Immature natural killer cell (primary cell): ENCODE results near the gene OR2M4. TPM values are rescaled to one million over a fixed set of nuclear protein-coding genes. Genes with fewer than 3 reads are reported as not detected.
"Not testable (repeated sequence)": the region's sequence is repeated elsewhere in the genome, so short reads cannot be mapped to it uniquely, and the experiment has no call there.

Experiments used
- DNase-seq, 3 donors: peaks; one replicate each; pipeline ENCODE4 v3.0.0; 2022; ENCODE audit warnings: mixed read lengths in 1 of 3
- H3K27ac Mint-ChIP-seq, 6 donors: one replicate each; pipeline ENCODE4 v1.8.0; 2020; ENCODE audit warnings: mixed read lengths in 6 of 6, mild to moderate bottlenecking in 5 of 6, inconsistent platforms in 4 of 6, moderate library complexity in 3 of 6
- H3K27me3 Mint-ChIP-seq, 3 donors: one replicate each; pipeline ENCODE4 v1.8.0; 2020 to 2021; ENCODE audit warnings: low read depth in 3 of 3, mild to moderate bottlenecking in 3 of 3, mixed read lengths in 3 of 3, moderate library complexity in 3 of 3, inconsistent platforms in 1 of 3
- H3K36me3 Mint-ChIP-seq, 3 donors: one replicate each; pipeline ENCODE4 v1.8.0; 2020; ENCODE audit warnings: mixed read lengths in 3 of 3, inconsistent platforms in 2 of 3, mild to moderate bottlenecking in 2 of 3
- H3K4me1 Mint-ChIP-seq, 2 donors: one replicate each; pipeline ENCODE4 v1.8.0; 2020; ENCODE audit warnings: inconsistent platforms in 2 of 2, mild to moderate bottlenecking in 2 of 2, mixed read lengths in 2 of 2, moderate library complexity in 1 of 2
- H3K4me3 Mint-ChIP-seq, 5 donors: one replicate each; pipeline ENCODE4 v1.8.0; 2020; ENCODE audit warnings: mild to moderate bottlenecking in 5 of 5, mixed read lengths in 5 of 5, inconsistent platforms in 3 of 5, moderate library complexity in 3 of 5
- H3K9me3 Mint-ChIP-seq, 6 donors: one replicate each; pipeline ENCODE4 v1.8.0; 2020; ENCODE audit warnings: mild to moderate bottlenecking in 6 of 6, mixed read lengths in 6 of 6, inconsistent platforms in 4 of 6, moderate library complexity in 3 of 6
- polyA plus RNA-seq, 3 donors: library from polyadenylated mRNA; unstranded; fragments of 300-500 nt; fragmentation: Illumina TruSeq; gene quantifications; one replicate each; pipeline ENCODE4 v1.2.3, GENCODE V29; 2021

The OR2M4 gene
- polyA plus RNA-seq = not detected

GRCh38 chr1:248231117-248231516, at the start of gene OR2M4:
TSS of gene OR2M4 (plus strand) at chr1:248231417. CDS start at chr1:248238929, 7,512 bp downstream.
- DNase-seq = no peak
- no peaks in the 10 kb centered on the region for H3K27me3 Mint-ChIP-seq
- no peaks in the 10 kb centered on the region for H3K4me1 Mint-ChIP-seq
- H3K9me3 Mint-ChIP-seq = peaks cover 3 to 16% (median 11%) of the 10 kb centered on the region in 6 donors
- H3K27ac Mint-ChIP-seq = no peak within 1 kb of the TSS
- no peaks in the 10 kb centered on the region for H3K36me3 Mint-ChIP-seq
- no peak within 1 kb of the TSS for H3K4me3 Mint-ChIP-seq

GRCh38 chr1:248183996-248184395, 47.2 kb upstream of the OR2M4 start:
- no peak for DNase-seq
- H3K4me1 Mint-ChIP-seq = no peaks in the 10 kb centered on the region
- H3K27ac Mint-ChIP-seq = no peak overlapping the region
- H3K9me3 Mint-ChIP-seq = peaks cover 2 to 34% (median 7%) of the 10 kb centered on the region in 6 donors
- H3K36me3 Mint-ChIP-seq = no peaks in the 10 kb centered on the region
- H3K27me3 Mint-ChIP-seq = peaks cover 0 to 3% (median 2%) of the 10 kb centered on the region in 3 donors
- H3K4me3 Mint-ChIP-seq = no peak overlapping the region

DNA sequence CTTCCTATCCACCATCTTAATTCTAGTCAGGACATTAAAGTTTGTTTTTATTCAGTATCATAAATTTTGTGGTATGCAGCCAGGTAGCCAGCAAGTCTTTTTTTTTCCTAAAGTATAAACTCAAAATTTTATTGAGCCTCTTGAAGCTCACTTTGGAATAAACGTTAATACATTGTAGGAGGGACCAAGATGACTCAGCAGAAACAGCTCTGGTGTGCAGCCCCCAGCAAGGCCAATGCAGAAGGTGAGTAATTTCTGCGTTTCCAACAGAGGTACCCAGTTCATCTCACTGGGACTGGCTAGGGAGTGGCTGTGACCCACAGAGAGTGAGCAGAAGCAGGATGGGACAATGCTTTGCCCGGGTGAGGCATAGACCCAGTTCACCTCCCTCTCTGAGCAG, 43.9 kb upstream of the OR2M4 start:
- no peak for DNase-seq
- no peak overlapping the region for H3K27ac Mint-ChIP-seq
- H3K27me3 Mint-ChIP-seq = peaks cover 0 to 2% (median 0%) of the 10 kb centered on the region in 3 donors

GRCh38 chr1:248189026-248189425, 42.2 kb upstream of the OR2M4 start:
- Mint-ChIP-seq H3K9me3 (peaks cover 0 to 51% (median 14%) of the 10 kb centered on the region in 6 donors), H3K27ac (no peak overlapping the region), H3K36me3 (no peaks in the 10 kb centered on the region), H3K27me3 (peaks cover 0 to 2% (median 0%) of the 10 kb centered on the region in 3 donors), H3K4me3 (no peak overlapping the region), H3K4me1 (no peaks in the 10 kb centered on the region)
- no peak for DNase-seq

More for the DNA sequence above, 43.9 kb upstream of the OR2M4 start:
- no peaks in the 10 kb centered on the region for H3K4me1 Mint-ChIP-seq
- no peaks in the 10 kb centered on the region for H3K36me3 Mint-ChIP-seq
- peaks cover 0 to 48% (median 10%) of the 10 kb centered on the region in 6 donors for H3K9me3 Mint-ChIP-seq
- H3K4me3 Mint-ChIP-seq = no peak overlapping the region

DNA sequence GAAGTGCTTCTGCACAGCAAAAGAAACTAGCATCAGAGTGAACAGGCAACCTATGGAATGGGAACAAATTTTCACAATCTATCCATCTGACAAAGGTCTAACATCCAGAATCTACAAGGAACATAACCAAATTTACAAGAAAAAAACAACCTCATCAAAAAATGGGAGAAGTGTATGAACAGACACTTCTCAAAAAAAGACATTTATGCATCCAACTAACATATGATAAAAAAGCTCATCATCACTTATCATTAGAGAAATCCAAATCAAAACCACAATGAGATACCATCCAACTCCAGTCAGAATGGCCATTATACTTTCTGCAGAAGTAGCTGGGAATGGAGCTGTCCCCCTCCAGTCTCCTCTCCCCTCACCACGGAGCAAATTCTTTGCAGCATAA, 37.1 kb upstream of the OR2M4 start:
- Mint-ChIP-seq H3K36me3 (no peaks in the 10 kb centered on the region), H3K4me3 (no peak overlapping the region)

GRCh38 chr1:248196965-248197364, 34.3 kb upstream of the OR2M4 start, which contains the start of gene OR2M3:
TSS of gene OR2M3 (plus strand) at chr1:248197265. CDS start at chr1:248203068, 5,803 bp downstream.
- no peaks in the 10 kb centered on the region for H3K4me1 Mint-ChIP-seq
- DNase-seq = no peak
- H3K36me3 Mint-ChIP-seq = no peaks in the 10 kb centered on the region
- no peak within 1 kb of the TSS for H3K27ac Mint-ChIP-seq
- no peak within 1 kb of the TSS for H3K4me3 Mint-ChIP-seq
- no peaks in the 10 kb centered on the region for H3K27me3 Mint-ChIP-seq
- peaks cover 2 to 9% (median 7%) of the 10 kb centered on the region in 6 donors for H3K9me3 Mint-ChIP-seq

More for the DNA sequence above, 37.1 kb upstream of the OR2M4 start:
- H3K27me3 Mint-ChIP-seq = no peaks in the 10 kb centered on the region
- DNase-seq = no peak
- peaks cover 2 to 28% (median 15%) of the 10 kb centered on the region in 6 donors for H3K9me3 Mint-ChIP-seq
- H3K4me1 Mint-ChIP-seq = no peaks in the 10 kb centered on the region
- no peak overlapping the region for H3K27ac Mint-ChIP-seq

GRCh38 chr1:248215880-248216279, 15.3 kb upstream of the OR2M4 start:
- H3K4me3 Mint-ChIP-seq = no peak overlapping the region
- H3K27ac Mint-ChIP-seq = no peak overlapping the region
- no peak for DNase-seq
- H3K27me3 Mint-ChIP-seq = peaks cover 0 to 4% (median 2%) of the 10 kb centered on the region in 3 donors
- H3K4me1 Mint-ChIP-seq = no peaks in the 10 kb centered on the region
- H3K9me3 Mint-ChIP-seq = peaks cover under 1 to 26% (median 8%) of the 10 kb centered on the region in 6 donors
- no peaks in the 10 kb centered on the region for H3K36me3 Mint-ChIP-seq

- Mint-ChIP-seq H3K27ac (no peak overlapping the region), H3K36me3 (no peaks in the 10 kb centered on the region), H3K4me3 (no peak overlapping the region), H3K9me3 (peaks cover 0 to 16% (median 8%) of the 10 kb centered on the region in 6 donors), H3K27me3 (peaks cover 0 to 2% (median 0%) of the 10 kb centered on the region in 3 donors), H3K4me1 (no peaks in the 10 kb centered on the region)
- no peak for DNase-seq
Observed at GRCh38 chr1:248225537-248225936, 5.7 kb upstream of the OR2M4 start.

DNA sequence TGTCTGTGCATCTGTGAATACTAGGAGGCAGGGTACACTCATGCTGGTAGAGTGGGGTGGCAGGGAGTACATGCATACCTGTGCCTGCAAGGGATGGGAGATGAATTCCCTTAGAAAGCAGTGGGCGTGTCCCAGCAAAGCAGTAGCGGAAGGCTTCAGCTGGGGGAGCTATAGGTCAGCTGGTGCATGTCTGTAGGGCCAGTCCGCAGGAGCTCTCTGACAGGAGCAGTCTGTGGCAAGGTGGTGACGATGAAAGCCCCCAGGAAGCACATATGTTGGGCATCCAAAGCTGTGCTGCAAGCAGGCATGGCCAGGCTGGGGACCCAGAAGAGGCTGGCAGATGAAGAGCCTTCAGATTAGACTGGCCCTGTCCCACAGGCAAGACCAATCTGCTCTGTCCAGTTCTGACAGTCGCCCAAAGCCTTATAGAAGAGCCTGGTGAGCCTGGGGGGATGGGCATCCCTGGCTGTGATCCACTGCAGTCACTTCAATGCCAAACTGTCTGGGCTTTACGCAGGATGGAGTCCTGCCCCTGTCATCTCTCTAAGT, 1.8 kb upstream of the OR2M4 start:
- H3K4me3 Mint-ChIP-seq = no peak overlapping the region
- no peak for DNase-seq
- H3K36me3 Mint-ChIP-seq = no peaks in the 10 kb centered on the region
- no peak overlapping the region for H3K27ac Mint-ChIP-seq
- peaks cover 0 to 16% (median 8%) of the 10 kb centered on the region in 6 donors for H3K9me3 Mint-ChIP-seq
- H3K4me1 Mint-ChIP-seq = no peaks in the 10 kb centered on the region
- peaks cover 0 to 2% (median 0%) of the 10 kb centered on the region in 3 donors for H3K27me3 Mint-ChIP-seq

GRCh38 chr1:248239478-248239877, 8.3 kb downstream of the OR2M4 start:
- no peak for DNase-seq
- no peak overlapping the region for H3K27ac Mint-ChIP-seq
- H3K9me3 Mint-ChIP-seq = peaks cover 0 to 10% (median 3%) of the 10 kb centered on the region in 6 donors
- no peak overlapping the region for H3K4me3 Mint-ChIP-seq
- H3K27me3 Mint-ChIP-seq = no peaks in the 10 kb centered on the region
- peaks cover 0 to 5% of the 10 kb centered on the region in 2 donors for H3K4me1 Mint-ChIP-seq
- H3K36me3 Mint-ChIP-seq = no peaks in the 10 kb centered on the region

- Mint-ChIP-seq H3K27me3 (no peaks in the 10 kb centered on the region), H3K36me3 (peaks cover 0 to 4% (median 0%) of the 10 kb centered on the region in 3 donors), H3K4me1 (peaks cover 0 to 5% of the 10 kb centered on the region in 2 donors), H3K4me3 (no peak overlapping the region), H3K27ac (no peak overlapping the region), H3K9me3 (peaks cover 0 to 4% (median 2%) of the 10 kb centered on the region in 6 donors)
- peak in 1 of 3 donors; percentile 12 for DNase-seq
Observed at GRCh38 chr1:248243204-248243603, 12.0 kb downstream of the OR2M4 start.

GRCh38 chr1:248259309-248259708, 28.1 kb downstream of the OR2M4 start:
- not testable (repeated sequence) for DNase-seq, H3K27ac Mint-ChIP-seq, H3K4me1 Mint-ChIP-seq, H3K36me3 Mint-ChIP-seq, H3K4me3 Mint-ChIP-seq, H3K27me3 Mint-ChIP-seq
- H3K9me3 Mint-ChIP-seq = peaks cover 5 to 20% (median 12%) of the 10 kb centered on the region in 6 donors

- H3K27me3 Mint-ChIP-seq = peaks cover 0 to 1% (median 0%) of the 10 kb centered on the region in 3 donors
- no peak for DNase-seq
- H3K27ac Mint-ChIP-seq = no peak overlapping the region
- peaks cover 0 to 16% (median 4%) of the 10 kb centered on the region in 6 donors for H3K9me3 Mint-ChIP-seq
- H3K36me3 Mint-ChIP-seq = no peaks in the 10 kb centered on the region
- no peak overlapping the region for H3K4me3 Mint-ChIP-seq
- H3K4me1 Mint-ChIP-seq = no peaks in the 10 kb centered on the region
Observed at GRCh38 chr1:248268178-248268577, 37.0 kb downstream of the OR2M4 start.

DNA sequence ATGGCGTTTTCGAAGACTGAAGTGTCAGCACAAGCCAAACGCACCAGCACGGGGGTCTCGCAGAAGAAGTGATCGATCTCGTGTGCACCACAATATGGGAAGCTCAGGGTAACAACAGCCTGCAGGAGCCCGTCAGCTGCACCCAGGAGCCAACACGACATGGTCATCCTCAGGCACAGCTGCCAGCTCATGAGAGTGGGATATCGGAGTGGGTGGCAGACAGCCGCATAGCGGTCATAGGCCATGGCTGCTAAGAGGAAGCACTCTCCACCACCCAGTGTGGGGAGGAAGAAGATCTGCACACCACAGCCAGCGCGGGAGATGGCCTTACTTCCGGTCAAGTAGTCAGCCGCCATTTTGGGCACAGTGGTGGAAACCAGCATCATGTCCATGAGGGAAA, 42.0 kb downstream of the OR2M4 start:
- not testable (repeated sequence) for H3K27me3 Mint-ChIP-seq, H3K27ac Mint-ChIP-seq, H3K4me1 Mint-ChIP-seq, H3K4me3 Mint-ChIP-seq, DNase-seq, H3K9me3 Mint-ChIP-seq, H3K36me3 Mint-ChIP-seq

- Mint-ChIP-seq H3K4me1 (no peaks in the 10 kb centered on the region), H3K27me3 (peaks cover 0 to 2% (median 0%) of the 10 kb centered on the region in 3 donors), H3K4me3 (no peak within 1 kb of the TSS), H3K27ac (no peak within 1 kb of the TSS), H3K36me3 (no peaks in the 10 kb centered on the region), H3K9me3 (peaks cover 0 to 3% (median 2%) of the 10 kb centered on the region in 6 donors)
- DNase-seq = no peak
Observed at GRCh38 chr1:248277876-248278275, 46.7 kb downstream of the OR2M4 start, which contains the start of gene OR2T33. TSS of gene OR2T33 (minus strand) at chr1:248277976. CDS start at chr1:248273814, 4,162 bp downstream.
